GM12878 (cell line): ENCODE results near the gene SON. TPM values are rescaled to one million over a fixed set of nuclear protein-coding genes. Genes with fewer than 3 reads are reported as not detected.
"Not testable (repeated sequence)": the region's sequence is repeated elsewhere in the genome, so short reads cannot be mapped to it uniquely, and the experiment has no call there.

Experiments used
- ATAC-seq: fragments of 200-7000 bp; cut with Tn5 transposase; 3 replicates; pipeline ENCODE4 v1.9.1; 2020; ENCODE audit warnings: mild to moderate bottlenecking, moderate library complexity
- BruUV-seq: library from RNA; stranded (reverse); fragments of 400-500 nt; replicated peaks from 2 replicates; lab custom pipeline; 2021; lab: Mats Ljungman, UMichigan
- CTCF ChIA-PET: fragments of 300-600 bp; sonication (Branson Sonifier 250); formaldehyde crosslinking; extraction: SDS; loops from one replicate; lab custom pipeline; 2021; ENCODE audit warnings: inconsistent platforms; lab: Yijun Ruan, JAX
- POLR2A ChIA-PET: fragments of 350-600 bp; formaldehyde crosslinking; extraction: SDS; loops from one replicate; lab custom pipeline; 2021; ENCODE audit warnings: inconsistent platforms; lab: Charles Lee
- RAD21 ChIA-PET: fragments of 300-600 bp; sonication (Branson Sonifier 250); formaldehyde crosslinking; loops from one replicate; lab custom pipeline; 2023; ENCODE audit warnings: antibody characterized with exemption; ENCODE audit not compliant: unreplicated experiment; lab: Charles Lee
- SMC1A ChIA-PET: fragments of 300-600 bp; sonication (Branson Sonifier 250); formaldehyde crosslinking; loops from one replicate; lab custom pipeline; 2023; ENCODE audit not compliant: unreplicated experiment, uncharacterized antibody; lab: Charles Lee
- DNase-seq: peaks from one replicate; pipeline ENCODE4 v3.0.0-alpha.2; 2011; ENCODE audit warnings: low read depth, low spot score
- FAIRE-seq: peaks from 3 replicates; lab custom pipeline; 2011; peaks lifted over from hg19 to GRCh38; lab: Jason Lieb, UNC
- H2AFZ ChIP-seq: 2 replicates; pipeline ENCODE4 v1.6.0; 2011; ENCODE audit warnings: low read depth, low read length, control low read depth; ENCODE audit not compliant: control insufficient read depth
- H3K27ac ChIP-seq: 2 replicates; pipeline ENCODE4 v1.5.1; 2011; ENCODE audit warnings: control low read depth; ENCODE audit not compliant: control insufficient read depth, insufficient read depth
- H3K27me3 ChIP-seq, 2 experiments: replicated peaks in 1 of 2; 2 replicates each; pipeline versions ENCODE4 v1.6.0 to v1.6.1; 2011; ENCODE audit warnings: low read length in 1 of 2; ENCODE audit not compliant: control insufficient read depth in 2 of 2, insufficient read depth in 2 of 2
- H3K36me3 ChIP-seq, 2 experiments: 2 replicates each; pipeline ENCODE4 v1.5.1; 2011; ENCODE audit warnings: low read length in 1 of 2; ENCODE audit not compliant: control insufficient read depth in 2 of 2, insufficient read depth in 2 of 2
- H3K4me1 ChIP-seq: 2 replicates; pipeline ENCODE4 v1.6.1; 2011; ENCODE audit warnings: mild to moderate bottlenecking, low read length, moderate library complexity, mixed read lengths; ENCODE audit not compliant: control insufficient read depth, insufficient read depth
- H3K4me2 ChIP-seq: 2 replicates; pipeline ENCODE4 v1.6.0; 2011; ENCODE audit warnings: control low read depth; ENCODE audit not compliant: control insufficient read depth, insufficient read depth
- H3K4me3 ChIP-seq: fragments of 200-600 bp; sonication (generic); 2 replicates; pipeline ENCODE4 v1.5.1; 2016
- H3K79me2 ChIP-seq: 2 replicates; pipeline ENCODE4 v1.6.0; 2011; ENCODE audit warnings: low read length; ENCODE audit not compliant: control insufficient read depth, insufficient read depth
- H3K9ac ChIP-seq: 2 replicates; pipeline ENCODE4 v1.8.0; 2011; ENCODE audit warnings: low read length, control low read depth, mixed read lengths; ENCODE audit not compliant: control insufficient read depth, insufficient read depth
- H3K9me3 ChIP-seq: replicated peaks from 3 replicates; pipeline ENCODE4 v1.5.1; 2011; ENCODE audit warnings: mild to moderate bottlenecking, low read length; ENCODE audit not compliant: control insufficient read depth, insufficient read depth
- H4K20me1 ChIP-seq: 2 replicates; pipeline ENCODE4 v1.6.0; 2011; ENCODE audit not compliant: control insufficient read depth, insufficient read depth
- ETV6 ChIP-seq, 2 experiments: fragments of 450-650 bp in 1 of 2; IDR thresholded peaks in 1 of 2; conservative IDR thresholded peaks in 1 of 2; 2 replicates each; pipeline ENCODE4 v1.6.1; 2014; ENCODE audit warnings: antibody characterized with exemption in 1 of 2, borderline replicate concordance in 1 of 2, low read depth in 1 of 2, mild to moderate bottlenecking in 1 of 2, moderate library complexity in 1 of 2
- IKZF1 ChIP-seq: fragments of 450-650 bp; conservative IDR thresholded peaks from 2 replicates; pipeline ENCODE4 v1.6.1; 2017; ENCODE audit warnings: antibody characterized with exemption, mild to moderate bottlenecking
- MTA3 ChIP-seq: IDR thresholded peaks from 2 replicates; pipeline ENCODE4 v1.6.1; 2012; ENCODE audit warnings: low read length, inconsistent platforms, borderline replicate concordance
- NFYB ChIP-seq: IDR thresholded peaks from 2 replicates; pipeline ENCODE4 v1.6.1; 2011; ENCODE audit warnings: low read depth, mild to moderate bottlenecking, low read length, improper control_type of control experiment, moderate library complexity; ENCODE audit not compliant: insufficient read depth
- NR2C1 ChIP-seq: fragments of 450-650 bp; IDR thresholded peaks from 2 replicates; pipeline ENCODE4 v1.6.1; 2017; ENCODE audit warnings: antibody characterized with exemption, mild to moderate bottlenecking, moderate library complexity
- RAD21 ChIP-seq: IDR thresholded peaks from 2 replicates; pipeline ENCODE4 v1.6.1; 2011; ENCODE audit warnings: mild to moderate bottlenecking, low read depth, low read length, moderate library complexity; ENCODE audit not compliant: insufficient read depth
- YY1 ChIP-seq: IDR thresholded peaks from 2 replicates; pipeline ENCODE4 v1.6.1; 2011; ENCODE audit warnings: low read depth, mild to moderate bottlenecking, low read length
- whole genome bisulfite sequencing: methylation state at CpG from one replicate; pipeline ENCODE4 v1.1.6; 2016; ENCODE audit warnings: low lambda C conversion rate; ENCODE audit not compliant: insufficient replicate concordance, insufficient coverage; ENCODE audit errors: missing lambda C conversion rate; 5-methylcytosine and 5-hydroxymethylcytosine counted together
- in situ Hi-C: fragments of 300-500 bp; cut with MboI; formaldehyde crosslinking; loops from 9 replicates; pipeline ENCODE4 v1.14.3; 2018; ENCODE audit warnings: mixed read lengths
- intact Hi-C: fragments of 100-400 bp; cut with micrococcal nuclease; formaldehyde crosslinking; loops from one replicate; pipeline ENCODE4 v1.14.2; 2022; ENCODE audit not compliant: unreplicated experiment
- polyA plus RNA-seq, 11 experiments: library from polyadenylated mRNA; depleted of rRNA in 4 of 11; unstranded in 6 of 11; stranded (reverse) in 5 of 11; fragments of >200 nt; fragmentation: Nextera tagmentation in 4 of 11; fragmentation: Illumina TruSeq in 1 of 11; extraction: Ambion mirVana in 4 of 11; extraction: Trizol in 1 of 11; gene quantifications; 1 replicate in 1 of 11; 2 replicates in 10 of 11; pipeline versions ENCODE4 v1.2.1 to v1.2.3, GENCODE V29; 2011 to 2016; ENCODE audit warnings: inconsistent platforms in 2 of 11, missing spikeins in 2 of 11, low read depth in 1 of 11
- total RNA-seq, 4 experiments: library from RNA; depleted of rRNA in 3 of 4; stranded (reverse); fragments of >200 nt in 3 of 4; fragmentation: Illumina TruSeq in 1 of 4; extraction: Trizol in 1 of 4; gene quantifications; 2 replicates each; pipeline versions ENCODE4 v1.2.1 to v1.2.3, GENCODE V29; 2013 to 2021

Gene SON
- total and polyA plus RNA-seq, 10 of the 15 experiments (the other 5 are each of a cell fraction or from before 2014, with no cell fraction given), result 95.7 to 788 (median 251) TPM

- H3K27ac ChIP-seq, in situ Hi-C loops, H3K9ac ChIP-seq, BruUV-seq, H3K9me3 ChIP-seq, DNase-seq, H3K4me1 ChIP-seq, SMC1A ChIA-PET, H3K79me2 ChIP-seq, H2AFZ ChIP-seq, intact Hi-C loops, H3K4me3 ChIP-seq, H4K20me1 ChIP-seq, H3K27me3 ChIP-seq, RAD21 ChIA-PET, H3K4me2 ChIP-seq: not testable (repeated sequence)
- FAIRE-seq (peak; percentile 41), ATAC-seq (peak; percentile 22; the same call in 1 of the 3 replicates)
- peaks cover 0 to 24% of the 10 kb centered on the region in 2 experiments; a peak in 3 of 4 replicates for H3K36me3 ChIP-seq
- POLR2A ChIA-PET, result interaction anchor here (1.2 kb wide), 1 partner anchor 9 kb away, joined by 3 read pairs; no protein-coding TSS in a partner anchor
- CTCF ChIA-PET, result interaction anchor here (1.6 kb wide), 1 partner anchor 29 kb away, joined by 4 read pairs; no protein-coding TSS in a partner anchor
- WGBS, result 100% methylated on average over 2 of the region's 2 CpGs
These were observed 33.9 kb downstream of the SON start for GRCh38 chr21:33576741-33577141.

- no peak overlapping the region for H3K27ac ChIP-seq
- intact Hi-C loops, result no loop called here
These were observed 35.4 kb downstream of the SON start for GRCh38 chr21:33578214-33578613.

More at GRCh38 chr21:33578214-33578613, 35.4 kb downstream of the SON start:
- H3K4me3 ChIP-seq, result no peak overlapping the region
- no peak for DNase-seq
- H4K20me1 ChIP-seq, result no peaks in the 10 kb centered on the region
- no peak overlapping the region for H3K4me2 ChIP-seq
- SMC1A ChIA-PET, result no interaction called here
- TF ChIP-seq NR2C1 (no peak), ETV6 (conservative IDR thresholded peaks at IDR 0.05 in 1 of 2, IDR thresholded peaks at IDR 0.05 in 1 of 2; ENCODE audit: borderline replicate concordance in 1 of 2, low read depth in 1 of 2) (no peak), YY1 (no peak), IKZF1 (no peak), NFYB (no peak), RAD21 (no peak), MTA3 (0 out of 2 replicates have a peak, but pooled peaks have one; percentile 15)
- TF ChIP-seq, all 136 proteins: peak for 1
- POLR2A ChIA-PET, result interaction anchor here (0.6 kb wide), 1 partner anchor 322 kb away, joined by 3 read pairs; no protein-coding TSS in a partner anchor
- H3K36me3 ChIP-seq, result peaks cover 0 to 24% of the 10 kb centered on the region in 2 experiments; a peak in 2 of 4 replicates
- BruUV-seq, result no TSS peak
- in situ Hi-C loops, result no loop called here
- no peak overlapping the region for H2AFZ ChIP-seq
- ATAC-seq (no peak), FAIRE-seq (no peak)
- RAD21 ChIA-PET, result interaction anchor here (1.3 kb wide), 1 partner anchor 10 kb away, joined by 3 read pairs; the partner anchor contains the start of gene DONSON
- H3K79me2 ChIP-seq, result no peaks in the 10 kb centered on the region
- H3K9me3 ChIP-seq, result no peaks in the 10 kb centered on the region
- 100% methylated on average over 2 of the region's 2 CpGs for WGBS
- CTCF ChIA-PET, result interaction anchor here (1.2 to 1.6 kb wide), 2 partner anchors 11 to 28 kb away, joined by 3 to 4 read pairs; no protein-coding TSS in a partner anchor
- no peaks in the 10 kb centered on the region for H3K4me1 ChIP-seq
- H3K27me3 ChIP-seq, result no peaks in the 10 kb centered on the region
- no peak overlapping the region for H3K9ac ChIP-seq
